Upper lobe of left lung (tissue), 4 donors: Measurements from ENCODE around the gene VTA1.

Experiments
- CTCF ChIP-seq, 6 experiments: fragments of 450-650 bp in 4 of 6; fragments of 200-600 bp in 2 of 6; sonication (generic) in 2 of 6; IDR thresholded peaks; one replicate each; pipeline ENCODE4 v1.5.1; 2016 to 2019; ENCODE audit warnings: antibody characterized with exemption in 6 of 6
- EP300 ChIP-seq, 4 donors: sonication (generic); formaldehyde crosslinking; IDR thresholded peaks; one replicate each; pipeline ENCODE4 v1.5.1; 2017; ENCODE audit warnings: antibody characterized with exemption in 4 of 4, control low read depth in 2 of 4

DNA sequence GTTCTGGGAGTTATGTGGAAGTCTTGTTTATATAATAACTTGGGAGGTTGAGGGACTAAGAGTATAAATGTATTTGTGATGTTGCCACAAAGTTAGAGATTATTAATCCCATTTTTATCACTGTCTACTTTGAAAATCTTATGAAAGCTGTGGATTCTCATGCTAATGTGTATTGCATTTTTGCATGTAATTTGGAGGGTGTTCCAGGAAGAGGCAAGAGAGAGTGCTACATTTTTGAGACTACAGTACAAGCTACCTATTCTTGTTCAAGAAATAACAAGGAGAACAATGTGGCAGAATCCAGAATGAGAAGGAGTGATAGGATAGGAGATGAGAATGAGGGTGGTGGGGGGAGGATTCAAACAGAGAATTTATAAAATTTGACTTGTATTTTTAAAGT lies 34.9 kb downstream of the VTA1 start:
- TF ChIP-seq CTCF (IDR thresholded peaks at IDR 0.05) (no peak), EP300 (IDR thresholded peaks at IDR 0.05) (no peak)
